ENCODE data around the gene HPCAL1.

The HPCAL1 gene

DNA sequence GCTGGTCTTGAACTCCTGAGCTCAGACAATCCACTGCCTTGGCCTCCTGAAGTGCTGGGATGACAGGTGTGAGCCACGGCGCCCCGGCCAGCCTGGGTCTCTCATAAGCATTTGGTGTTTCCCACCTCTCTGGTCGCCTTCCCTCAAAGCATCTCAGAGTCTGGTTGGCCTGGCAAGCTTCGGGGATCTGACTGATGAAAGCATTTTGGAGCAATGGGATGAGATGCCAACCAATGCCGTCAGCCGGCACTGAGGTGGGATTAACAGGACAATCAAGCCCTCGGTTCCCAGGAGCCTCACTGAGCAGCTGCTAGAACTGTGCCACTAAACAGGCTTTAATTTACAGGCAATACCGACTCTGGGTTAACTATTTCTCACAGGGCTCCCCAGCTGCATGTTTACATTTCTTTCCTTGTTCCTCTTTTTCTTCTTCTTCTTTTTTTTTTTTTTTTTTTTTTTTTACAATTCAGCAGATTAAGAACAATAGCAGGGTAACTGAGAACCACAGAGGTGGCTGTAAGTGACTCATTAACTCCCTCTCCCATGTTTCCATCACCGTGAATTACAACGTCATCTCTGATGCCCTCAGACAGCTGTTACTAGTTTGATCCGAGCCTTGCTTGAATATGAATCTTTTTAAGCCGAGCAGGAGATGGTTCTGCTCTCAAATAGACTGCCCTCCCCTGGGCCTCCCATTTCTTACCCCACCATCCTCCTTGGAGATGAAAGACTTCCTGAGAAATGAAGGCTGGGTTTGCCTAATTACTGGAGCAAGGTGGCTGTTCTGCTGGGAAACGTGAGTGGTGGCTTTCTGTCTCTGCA lies 107.5 kb downstream of the HPCAL1 start:
- H3K4me3 ChIP-seq (ENCODE audit: low read length) = no peak overlapping the region
- no peak for DNase-seq (ENCODE audit: low read depth)

DNA sequence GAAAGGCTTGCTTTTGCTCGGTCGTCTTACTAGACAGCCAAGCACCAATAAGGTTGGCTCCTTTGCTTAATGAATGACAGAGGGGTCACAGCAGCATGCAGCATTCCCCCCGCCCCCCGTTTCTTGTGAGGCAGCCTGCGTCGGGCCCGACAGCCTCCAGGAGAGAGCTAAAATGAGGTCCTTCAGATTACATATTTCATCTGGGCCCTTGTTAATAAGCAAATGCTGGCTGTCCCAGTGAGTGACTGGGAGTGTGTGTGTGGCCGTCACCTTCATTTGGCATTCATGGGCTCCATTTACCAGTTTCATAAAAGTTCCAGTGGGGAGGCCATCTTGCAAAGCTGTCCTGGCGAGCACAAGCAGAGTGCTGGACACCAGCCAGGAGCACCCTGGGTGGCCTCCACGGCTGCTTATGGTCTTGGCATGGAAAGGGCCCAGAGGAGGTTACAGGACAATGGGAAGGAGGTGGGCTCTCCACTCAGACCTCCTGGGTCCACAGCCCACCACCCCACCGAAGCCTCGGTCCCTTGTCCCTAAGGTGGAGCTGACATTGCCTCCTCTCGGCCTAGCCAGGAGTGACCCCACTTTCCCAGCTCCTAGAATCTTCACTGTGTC lies 108.2 kb downstream of the HPCAL1 start:
- no peak overlapping the region for H3K4me3 ChIP-seq (ENCODE audit: low read length)
- no peak for DNase-seq (ENCODE audit: low read depth)
- TF ChIP-seq, protein P1, sequence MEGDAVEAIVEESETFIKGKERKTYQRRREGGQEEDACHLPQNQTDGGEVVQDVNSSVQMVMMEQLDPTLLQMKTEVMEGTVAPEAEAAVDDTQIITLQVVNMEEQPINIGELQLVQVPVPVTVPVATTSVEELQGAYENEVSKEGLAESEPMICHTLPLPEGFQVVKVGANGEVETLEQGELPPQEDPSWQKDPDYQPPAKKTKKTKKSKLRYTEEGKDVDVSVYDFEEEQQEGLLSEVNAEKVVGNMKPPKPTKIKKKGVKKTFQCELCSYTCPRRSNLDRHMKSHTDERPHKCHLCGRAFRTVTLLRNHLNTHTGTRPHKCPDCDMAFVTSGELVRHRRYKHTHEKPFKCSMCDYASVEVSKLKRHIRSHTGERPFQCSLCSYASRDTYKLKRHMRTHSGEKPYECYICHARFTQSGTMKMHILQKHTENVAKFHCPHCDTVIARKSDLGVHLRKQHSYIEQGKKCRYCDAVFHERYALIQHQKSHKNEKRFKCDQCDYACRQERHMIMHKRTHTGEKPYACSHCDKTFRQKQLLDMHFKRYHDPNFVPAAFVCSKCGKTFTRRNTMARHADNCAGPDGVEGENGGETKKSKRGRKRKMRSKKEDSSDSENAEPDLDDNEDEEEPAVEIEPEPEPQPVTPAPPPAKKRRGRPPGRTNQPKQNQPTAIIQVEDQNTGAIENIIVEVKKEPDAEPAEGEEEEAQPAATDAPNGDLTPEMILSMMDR (conservative IDR thresholded peaks at IDR 0.05; ENCODE audit: low read length) = no peak

More for the DNA sequence above, 107.5 kb downstream of the HPCAL1 start:
- TF ChIP-seq, protein P1 (conservative IDR thresholded peaks at IDR 0.05; ENCODE audit: low read length) = no peak

DNA sequence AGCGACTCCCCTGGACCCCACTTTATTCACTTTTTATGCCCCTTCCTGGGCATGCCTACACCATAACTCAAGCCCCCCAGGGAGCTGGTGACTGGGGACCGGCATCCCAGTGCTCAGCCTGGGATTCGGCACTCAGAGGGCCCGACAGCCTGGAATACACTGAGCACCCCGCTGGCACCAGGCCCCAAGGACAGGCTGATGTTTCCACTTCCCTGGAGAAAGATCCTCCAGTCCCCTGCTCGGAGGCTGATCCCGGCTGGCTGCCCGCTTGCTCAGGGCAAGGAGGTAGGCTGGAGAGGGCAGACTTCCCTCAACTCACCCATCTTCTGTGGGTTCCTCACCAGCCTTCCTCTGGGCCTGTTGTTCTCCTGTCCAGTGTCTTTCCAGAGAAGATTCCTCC lies 108.9 kb downstream of the HPCAL1 start:
- no peak for DNase-seq (ENCODE audit: low read depth)
- no peak overlapping the region for H3K4me3 ChIP-seq (ENCODE audit: low read length)
- TF ChIP-seq, protein P1 (conservative IDR thresholded peaks at IDR 0.05; ENCODE audit: low read length) = no peak

DNA sequence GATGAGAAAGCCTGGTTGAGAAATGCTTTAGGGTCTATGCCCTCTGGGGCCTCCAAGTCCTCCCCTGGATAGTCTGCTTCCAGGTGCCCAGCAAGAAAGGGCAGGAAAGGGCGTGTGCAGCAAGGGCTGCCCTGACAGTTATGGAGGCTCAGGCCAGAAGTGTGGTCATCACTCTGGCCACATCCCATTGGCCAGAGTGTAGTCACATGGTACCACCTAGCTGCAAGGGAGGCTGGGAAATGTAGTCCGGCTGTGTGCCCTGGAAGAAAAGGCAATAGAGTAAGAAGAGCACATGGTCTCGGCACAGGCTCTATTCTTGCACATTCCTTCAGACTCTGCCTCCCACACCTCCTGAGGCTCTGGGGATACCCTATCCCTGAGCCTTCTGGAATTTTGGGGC lies 109.7 kb downstream of the HPCAL1 start:
- no peak overlapping the region for H3K4me3 ChIP-seq (ENCODE audit: low read length)
- TF ChIP-seq, protein P1 (conservative IDR thresholded peaks at IDR 0.05; ENCODE audit: low read length) = no peak
- DNase-seq (ENCODE audit: low read depth) = peak; percentile 25

DNA sequence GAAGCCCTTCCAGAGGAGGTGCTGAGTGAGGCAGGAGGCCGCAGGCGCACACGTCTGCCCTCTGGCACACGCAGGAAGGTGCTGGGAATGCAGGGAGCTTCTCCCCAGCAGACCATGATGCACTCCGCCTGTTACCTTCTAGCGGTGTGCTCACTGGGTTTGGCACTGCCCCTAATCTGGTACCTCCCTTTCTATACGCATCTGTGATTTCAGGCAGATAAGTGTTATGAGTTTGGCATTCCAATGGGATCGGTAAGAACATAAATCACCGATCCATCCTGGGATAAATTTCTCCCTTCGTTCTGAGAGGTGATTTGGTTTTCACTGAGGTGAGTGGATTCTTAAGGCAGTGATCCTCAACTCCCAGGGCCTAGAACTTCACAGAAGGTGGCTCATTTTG lies 110.8 kb downstream of the HPCAL1 start:
- TF ChIP-seq, protein P1 (conservative IDR thresholded peaks at IDR 0.05; ENCODE audit: low read length) = no peak
- no peak for DNase-seq (ENCODE audit: low read depth)
- no peak overlapping the region for H3K4me3 ChIP-seq (ENCODE audit: low read length)

DNA sequence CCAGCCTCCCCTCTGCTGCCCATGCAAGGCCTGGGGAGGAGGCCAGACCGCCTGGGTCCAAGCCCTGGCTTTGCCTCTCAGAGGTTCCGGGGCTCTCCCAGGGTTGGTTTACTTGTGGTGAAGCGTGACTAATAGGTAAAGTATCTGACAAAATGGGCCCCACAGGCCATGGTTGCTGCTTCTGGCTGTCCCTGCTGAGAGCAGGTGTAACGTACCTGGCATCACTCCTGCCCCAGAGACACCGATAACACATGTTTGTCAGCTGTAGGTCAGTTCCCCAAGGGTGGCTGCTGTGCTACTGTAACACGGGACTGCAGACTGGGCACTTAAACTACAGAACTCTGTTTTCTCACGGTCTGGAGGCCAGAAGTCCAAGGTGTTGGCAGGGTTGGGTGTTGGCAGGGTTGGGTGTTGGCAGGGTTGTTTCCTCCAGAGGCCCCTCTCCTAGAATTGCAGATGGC lies 111.3 kb downstream of the HPCAL1 start:
- H3K4me3 ChIP-seq (ENCODE audit: low read length) = no peak overlapping the region
- TF ChIP-seq, protein P1 (conservative IDR thresholded peaks at IDR 0.05; ENCODE audit: low read length) = no peak
- peak; percentile 43 for DNase-seq (ENCODE audit: low read depth)

DNA sequence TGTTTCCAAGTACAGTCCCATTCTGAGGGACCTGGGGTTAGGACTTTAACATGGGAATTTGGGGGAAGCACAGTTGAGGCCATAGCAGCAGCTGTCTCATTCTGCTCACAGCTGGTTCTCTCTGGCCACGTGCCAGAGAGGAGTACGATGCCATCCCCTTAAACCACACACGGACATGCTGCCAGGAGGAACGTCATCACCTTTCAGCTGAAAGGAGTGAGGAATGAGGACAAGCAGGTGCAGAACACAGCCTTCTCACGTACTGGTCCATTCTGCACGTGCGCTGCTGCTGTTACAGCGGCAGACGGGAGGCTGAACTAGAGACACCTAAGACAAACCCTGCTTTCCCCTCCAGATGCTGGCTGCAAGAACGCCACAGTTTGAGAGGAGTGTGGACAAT lies 111.9 kb downstream of the HPCAL1 start:
- DNase-seq (ENCODE audit: low read depth) = no peak
- no peak overlapping the region for H3K4me3 ChIP-seq (ENCODE audit: low read length)
- TF ChIP-seq, protein P1 (conservative IDR thresholded peaks at IDR 0.05; ENCODE audit: low read length) = no peak

Measured in AG10803 (cell line).